Activated B cell treated with CpG ODN at 0.5 μM for 24 hours (primary cell): Measurements from ENCODE around the gene SCRN1. TPM values are rescaled to one million over a fixed set of nuclear protein-coding genes. Genes with fewer than 3 reads are reported as not detected.

Experiments used
- ATAC-seq: fragments of 200-7000 bp; cut with Tn5 transposase; one replicate; pipeline ENCODE4 v1.10.0; 2021; ENCODE audit warnings: low read depth, mild to moderate bottlenecking, moderate library complexity
- CTCF ChIA-PET: fragments of 350-600 bp; sonication (Branson Sonifier 250); formaldehyde crosslinking; loops from one replicate; lab custom pipeline; 2021; ENCODE audit warnings: antibody characterized with exemption; lab: Charles Lee
- POLR2A ChIA-PET: fragments of 350-600 bp; sonication (Branson Sonifier 250); formaldehyde crosslinking; loops from one replicate; lab custom pipeline; 2021; ENCODE audit warnings: antibody characterized with exemption; lab: Charles Lee
- DNase-seq: peaks from one replicate; pipeline ENCODE4 v3.0.0; 2022
- H3K27ac Mint-ChIP-seq: one replicate; pipeline ENCODE4 v1.8.0; 2020; ENCODE audit warnings: mixed read lengths
- H3K27me3 Mint-ChIP-seq: one replicate; pipeline ENCODE4 v1.8.0; 2021; ENCODE audit warnings: mixed read lengths
- H3K36me3 Mint-ChIP-seq: one replicate; pipeline ENCODE4 v1.8.0; 2021; ENCODE audit warnings: low read depth, mixed read lengths
- H3K4me1 Mint-ChIP-seq: one replicate; pipeline ENCODE4 v1.8.0; 2021; ENCODE audit warnings: mixed read lengths
- H3K4me3 Mint-ChIP-seq: one replicate; pipeline ENCODE4 v1.8.0; 2020; ENCODE audit warnings: mild to moderate bottlenecking, mixed read lengths
- H3K9me3 Mint-ChIP-seq: one replicate; pipeline ENCODE4 v1.8.0; 2020; ENCODE audit warnings: mixed read lengths
- CTCF ChIP-seq: fragments of 200-600 bp; IDR thresholded peaks from one replicate; pipeline ENCODE4 v1.8.0; 2022; ENCODE audit warnings: antibody characterized with exemption, mild to moderate bottlenecking
- intact Hi-C: fragments of 100-400 bp; cut with micrococcal nuclease; formaldehyde crosslinking; loops from one replicate; pipeline ENCODE4 v1.15.1; 2024
- total RNA-seq: library from RNA; stranded (reverse); gene quantifications from 2 replicates; pipeline ENCODE4 v1.2.3, GENCODE V29; 2022

SCRN1 gene
- total RNA-seq, 1 donor from 2014 or later: 48.7 TPM

- Mint-ChIP-seq H3K27me3 (no peaks in the 10 kb centered on the region), H3K4me3 (no peak overlapping the region), H3K27ac (no peak overlapping the region), H3K4me1 (peaks cover 43% of the 10 kb centered on the region), H3K36me3 (peaks cover 23% of the 10 kb centered on the region), H3K9me3 (peaks cover 3% of the 10 kb centered on the region)
- intact Hi-C loops: no loop called here
- ATAC-seq (no peak), DNase-seq (no peak)
- CTCF ChIA-PET: no interaction called here
- POLR2A ChIA-PET: no interaction called here
- TF ChIP-seq CTCF: no peak
These were observed 33.4 kb upstream of the SCRN1 start for GRCh38 chr7:30022991-30023390.

- intact Hi-C loops: no loop called here
- no peak for DNase-seq
- H3K4me1 Mint-ChIP-seq: peaks cover 28% of the 10 kb centered on the region
- no peak for ATAC-seq
- H3K4me3 Mint-ChIP-seq: no peak overlapping the region
- H3K9me3 Mint-ChIP-seq: peaks cover 3% of the 10 kb centered on the region
- no peak for TF ChIP-seq CTCF
- no peaks in the 10 kb centered on the region for H3K27me3 Mint-ChIP-seq
- H3K36me3 Mint-ChIP-seq: peaks cover 17% of the 10 kb centered on the region
- no peak overlapping the region for H3K27ac Mint-ChIP-seq
- ChIA-PET POLR2A (no interaction called here), CTCF (no interaction called here)
These were observed 30.9 kb upstream of the SCRN1 start for GRCh38 chr7:30020535-30020934.

- Mint-ChIP-seq H3K27me3 (no peaks in the 10 kb centered on the region), H3K9me3 (peaks cover 3% of the 10 kb centered on the region), H3K27ac (no peak overlapping the region), H3K4me3 (no peak overlapping the region), H3K36me3 (peaks cover 17% of the 10 kb centered on the region), H3K4me1 (peaks cover 22% of the 10 kb centered on the region)
- ChIA-PET CTCF (no interaction called here), POLR2A (no interaction called here)
- DNase-seq: no peak
- intact Hi-C loops: loop anchor here (1.0 kb wide), 1 partner anchor 42 kb away; no protein-coding TSS in a partner anchor
- TF ChIP-seq CTCF: no peak
- ATAC-seq: no peak
These were observed 30.4 kb upstream of the SCRN1 start for GRCh38 chr7:30019960-30020359.

- CTCF ChIA-PET: no interaction called here
These were observed 29.8 kb upstream of the SCRN1 start for GRCh38 chr7:30019387-30019786.

GRCh38 chr7:30018451-30018850, 28.9 kb upstream of the SCRN1 start:
- peaks cover 24% of the 10 kb centered on the region for H3K36me3 Mint-ChIP-seq
- H3K4me3 Mint-ChIP-seq: no peak overlapping the region
- ChIA-PET CTCF (no interaction called here), POLR2A (no interaction called here)
- no peak for DNase-seq
- H3K9me3 Mint-ChIP-seq: peaks cover 1% of the 10 kb centered on the region
- no peak for ATAC-seq
- intact Hi-C loops: no loop called here
- TF ChIP-seq CTCF: no peak
- H3K27me3 Mint-ChIP-seq: no peaks in the 10 kb centered on the region
- no peak overlapping the region for H3K27ac Mint-ChIP-seq
- H3K4me1 Mint-ChIP-seq: peaks cover 11% of the 10 kb centered on the region

More at GRCh38 chr7:30019387-30019786, 29.8 kb upstream of the SCRN1 start:
- no peak overlapping the region for H3K4me3 Mint-ChIP-seq
- H3K4me1 Mint-ChIP-seq: peaks cover 17% of the 10 kb centered on the region
- H3K36me3 Mint-ChIP-seq: peaks cover 20% of the 10 kb centered on the region
- POLR2A ChIA-PET: no interaction called here
- H3K27ac Mint-ChIP-seq: no peak overlapping the region
- no peak for DNase-seq
- H3K9me3 Mint-ChIP-seq: peaks cover 3% of the 10 kb centered on the region
- intact Hi-C loops: loop anchor here (1.0 kb wide), 1 partner anchor 43 kb away; no protein-coding TSS in a partner anchor
- no peak for TF ChIP-seq CTCF
- ATAC-seq: no peak
- no peaks in the 10 kb centered on the region for H3K27me3 Mint-ChIP-seq
